ENCODE data around the gene CST6. TPM values are rescaled to one million over a fixed set of nuclear protein-coding genes. Genes with fewer than 3 reads are reported as not detected.
"Not testable (repeated sequence)": the region's sequence is repeated elsewhere in the genome, so short reads cannot be mapped to it uniquely, and the experiment has no call there.

The CST6 gene
- total RNA-seq, 1 donor from 2014 or later: 1.1 TPM

DNA sequence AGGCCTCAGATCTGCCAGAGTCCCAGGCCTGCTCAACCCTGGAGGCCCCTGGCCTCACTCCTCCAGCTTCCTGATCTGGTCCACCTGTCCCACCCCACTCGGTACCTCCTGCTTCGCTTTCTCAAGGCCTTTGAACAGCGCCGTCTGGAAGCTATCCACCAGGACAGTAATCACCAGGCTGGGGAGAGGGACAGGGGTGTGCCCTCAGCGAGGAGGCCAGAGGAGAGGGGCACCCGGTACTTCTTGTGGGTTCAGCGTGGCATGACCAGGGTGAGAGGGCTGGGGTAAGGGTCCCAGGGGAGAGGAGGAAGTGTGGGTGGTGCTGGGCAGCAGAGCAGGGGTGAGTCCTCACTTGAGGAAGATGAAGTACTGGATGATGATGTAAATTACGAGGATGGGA, 8.4 kb downstream of the CST6 start:
- Mint-ChIP-seq H3K27ac (no peak overlapping the region), H3K27me3 (ENCODE audit: low read depth) (peaks cover 15% of the 10 kb centered on the region), H3K4me3 (no peak overlapping the region), H3K4me1 (peaks cover 4% of the 10 kb centered on the region), H3K9me3 (no peaks in the 10 kb centered on the region), H3K36me3 (no peaks in the 10 kb centered on the region)
- TF ChIP-seq, protein P1, sequence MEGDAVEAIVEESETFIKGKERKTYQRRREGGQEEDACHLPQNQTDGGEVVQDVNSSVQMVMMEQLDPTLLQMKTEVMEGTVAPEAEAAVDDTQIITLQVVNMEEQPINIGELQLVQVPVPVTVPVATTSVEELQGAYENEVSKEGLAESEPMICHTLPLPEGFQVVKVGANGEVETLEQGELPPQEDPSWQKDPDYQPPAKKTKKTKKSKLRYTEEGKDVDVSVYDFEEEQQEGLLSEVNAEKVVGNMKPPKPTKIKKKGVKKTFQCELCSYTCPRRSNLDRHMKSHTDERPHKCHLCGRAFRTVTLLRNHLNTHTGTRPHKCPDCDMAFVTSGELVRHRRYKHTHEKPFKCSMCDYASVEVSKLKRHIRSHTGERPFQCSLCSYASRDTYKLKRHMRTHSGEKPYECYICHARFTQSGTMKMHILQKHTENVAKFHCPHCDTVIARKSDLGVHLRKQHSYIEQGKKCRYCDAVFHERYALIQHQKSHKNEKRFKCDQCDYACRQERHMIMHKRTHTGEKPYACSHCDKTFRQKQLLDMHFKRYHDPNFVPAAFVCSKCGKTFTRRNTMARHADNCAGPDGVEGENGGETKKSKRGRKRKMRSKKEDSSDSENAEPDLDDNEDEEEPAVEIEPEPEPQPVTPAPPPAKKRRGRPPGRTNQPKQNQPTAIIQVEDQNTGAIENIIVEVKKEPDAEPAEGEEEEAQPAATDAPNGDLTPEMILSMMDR (IDR thresholded peaks at IDR 0.05; ENCODE audit: unreplicated experiment): no peak
- DNase-seq (ENCODE audit: low spot score in 2 of 2, unreplicated experiment in 2 of 2): no peak

DNA sequence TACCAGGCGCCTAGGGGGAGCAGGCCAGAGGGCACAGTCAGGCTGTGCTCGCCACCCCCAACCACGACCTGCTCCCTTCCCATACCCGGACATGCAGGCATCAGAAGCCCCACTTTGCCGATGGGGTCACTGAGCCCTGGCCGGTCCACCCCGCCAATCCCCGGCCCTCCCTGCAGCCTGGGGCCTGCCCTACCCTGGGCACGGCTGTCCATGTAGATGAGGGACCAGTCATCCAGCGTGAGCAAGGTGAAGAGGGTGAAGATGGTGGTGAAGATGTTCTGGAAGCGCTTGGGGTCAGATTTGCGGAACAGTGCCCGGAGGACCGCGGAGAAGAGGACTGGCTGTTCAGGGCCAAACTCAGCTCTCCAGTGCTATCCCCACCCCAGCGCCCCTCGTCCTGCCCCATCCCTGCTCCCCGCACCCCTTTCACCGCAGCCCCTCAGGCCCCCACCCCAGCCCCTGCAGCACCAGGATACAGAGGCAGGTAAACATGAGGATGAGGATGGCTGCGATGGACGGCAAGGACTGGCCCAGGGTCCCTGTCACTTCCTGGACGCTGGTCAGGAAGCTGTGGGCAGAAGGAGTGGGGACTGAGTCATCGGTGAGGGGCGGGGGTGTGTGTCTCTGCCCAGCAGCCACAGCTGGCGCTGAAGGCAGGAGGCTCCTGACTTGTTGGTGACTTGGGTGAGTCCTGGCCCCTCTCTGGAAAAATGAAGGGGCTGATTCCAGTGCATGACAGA, 9.0 kb downstream of the CST6 start:
- Mint-ChIP-seq H3K27ac (no peak overlapping the region), H3K9me3 (no peaks in the 10 kb centered on the region), H3K36me3 (no peaks in the 10 kb centered on the region), H3K27me3 (ENCODE audit: low read depth) (peaks cover 15% of the 10 kb centered on the region), H3K4me3 (no peak overlapping the region), H3K4me1 (peaks cover 4% of the 10 kb centered on the region)
- TF ChIP-seq, protein P1 (IDR thresholded peaks at IDR 0.05; ENCODE audit: unreplicated experiment): no peak
- DNase-seq (ENCODE audit: low spot score in 2 of 2, unreplicated experiment in 2 of 2): no peak

DNA sequence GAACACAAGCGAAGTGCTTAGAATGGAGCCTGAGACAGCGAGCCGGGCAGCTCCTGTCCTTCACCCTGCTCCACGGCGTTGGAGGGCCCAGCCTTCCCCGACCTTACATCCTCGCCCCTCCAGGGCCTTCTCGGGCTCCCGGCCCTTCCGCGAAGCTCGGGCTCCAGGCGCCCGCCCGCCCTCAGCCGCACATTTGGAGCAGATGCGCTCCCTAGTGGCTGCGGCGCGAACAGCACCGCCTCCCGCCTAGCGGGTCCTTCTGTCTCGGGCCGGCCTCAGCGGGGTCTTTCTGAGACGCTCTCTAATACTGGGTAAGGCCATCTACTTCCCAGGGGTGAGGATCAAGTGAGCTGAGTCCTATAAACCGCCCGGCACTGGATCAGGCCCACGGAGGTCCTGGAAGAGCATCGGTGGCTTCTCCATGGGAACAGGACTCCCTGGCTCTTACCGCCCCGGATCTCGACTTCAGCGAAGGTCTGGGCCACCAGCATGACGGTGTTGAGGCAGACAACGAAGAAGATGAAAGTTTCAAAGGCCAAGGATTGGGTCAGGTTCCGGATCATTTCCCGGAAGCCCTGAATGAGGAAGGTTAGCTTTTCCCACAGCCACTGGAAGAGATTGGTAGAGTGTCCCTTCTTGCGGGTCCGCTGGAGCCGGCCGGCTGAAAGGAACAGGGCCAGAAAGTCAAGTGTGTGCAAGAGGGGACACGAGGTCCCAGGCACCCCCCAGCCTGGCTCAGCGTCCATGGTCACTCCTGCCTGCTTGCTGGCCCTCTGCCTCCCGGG, 10.8 kb downstream of the CST6 start:
- H3K4me3 Mint-ChIP-seq: no peak overlapping the region
- TF ChIP-seq, protein P1 (IDR thresholded peaks at IDR 0.05; ENCODE audit: unreplicated experiment): peak; percentile 94
- DNase-seq (ENCODE audit: low spot score in 2 of 2, unreplicated experiment in 2 of 2): peak; percentile 56 to 90
- peaks cover 18% of the 10 kb centered on the region for H3K27me3 Mint-ChIP-seq (ENCODE audit: low read depth)
- no peaks in the 10 kb centered on the region for H3K9me3 Mint-ChIP-seq
- H3K27ac Mint-ChIP-seq: no peak overlapping the region
- peaks cover 4% of the 10 kb centered on the region for H3K4me1 Mint-ChIP-seq
- no peaks in the 10 kb centered on the region for H3K36me3 Mint-ChIP-seq

DNA sequence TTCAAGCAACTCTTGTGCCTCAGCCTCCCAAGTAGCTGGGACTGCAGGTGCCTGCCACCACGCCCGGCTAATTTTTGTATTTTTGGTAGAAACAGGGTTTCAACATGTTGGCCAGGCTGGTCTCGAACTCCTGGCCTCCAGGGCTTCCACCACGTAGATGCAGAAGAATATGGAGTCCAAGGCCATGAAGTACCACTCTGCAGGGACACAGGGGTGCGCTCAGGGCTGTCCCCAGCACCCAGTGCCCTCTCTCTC, 11.3 kb downstream of the CST6 start:
- H3K27me3 Mint-ChIP-seq (ENCODE audit: low read depth): peaks cover 22% of the 10 kb centered on the region
- not testable (repeated sequence) for H3K4me1 Mint-ChIP-seq; H3K36me3 Mint-ChIP-seq; DNase-seq (ENCODE audit: low spot score in 2 of 2, unreplicated experiment in 2 of 2); H3K4me3 Mint-ChIP-seq; H3K27ac Mint-ChIP-seq; H3K9me3 Mint-ChIP-seq

DNA sequence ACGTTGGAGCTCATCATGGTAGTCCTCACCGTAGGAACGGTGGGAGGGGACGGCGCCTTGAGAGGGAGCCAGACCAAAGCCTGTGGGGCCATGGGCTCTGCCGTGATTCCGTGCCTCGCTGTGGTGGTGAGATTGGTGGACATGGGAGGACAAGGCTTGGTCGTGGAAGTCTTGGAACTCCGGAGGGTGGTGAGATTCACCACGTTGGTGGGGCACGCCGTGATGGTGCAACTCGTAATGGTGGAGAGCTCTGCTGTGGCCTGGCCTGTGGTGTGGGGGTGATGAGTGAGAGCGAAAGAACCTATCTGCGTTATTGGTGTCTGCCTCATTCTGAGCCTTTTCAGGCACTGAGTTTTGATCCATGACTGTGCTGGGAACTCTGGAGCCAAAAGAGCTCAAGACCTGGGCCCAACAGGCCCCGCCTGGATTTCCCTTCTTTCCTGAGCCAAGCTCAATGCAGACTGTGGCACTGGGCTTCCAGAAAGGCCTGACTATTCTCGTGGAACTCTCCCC, 14.3 kb downstream of the CST6 start, which contains the start of gene CATSPER1:
Gene CATSPER1, minus strand, starts transcription at position 463 of the 513 bp plus-strand sequence. Its CDS starts 100 bp downstream, at position 363.
- H3K27me3 Mint-ChIP-seq (ENCODE audit: low read depth): peaks cover 25% of the 10 kb centered on the region
- DNase-seq (ENCODE audit: low spot score in 2 of 2, unreplicated experiment in 2 of 2): no peak
- no peak within 1 kb of the TSS for H3K27ac Mint-ChIP-seq
- TF ChIP-seq, protein P1 (IDR thresholded peaks at IDR 0.05; ENCODE audit: unreplicated experiment): no peak
- no peaks in the 10 kb centered on the region for H3K36me3 Mint-ChIP-seq
- H3K4me3 Mint-ChIP-seq: no peak within 1 kb of the TSS
- H3K9me3 Mint-ChIP-seq: no peaks in the 10 kb centered on the region
- peaks cover 4% of the 10 kb centered on the region for H3K4me1 Mint-ChIP-seq
